Pancreas (tissue), 10 donors: ENCODE data around the gene NEK6. TPM values are rescaled to one million over a fixed set of nuclear protein-coding genes. Genes with fewer than 3 reads are reported as not detected.

Experiments
- ATAC-seq, 4 donors: fragments of 200-7000 bp; cut with Tn5 transposase; one replicate each; pipeline versions ENCODE4 v1.8.0 to v1.9.1; 2020; ENCODE audit warnings: mild to moderate bottlenecking in 4 of 4, moderate library complexity in 4 of 4
- DNase-seq, 6 donors: peaks; one replicate each; pipeline ENCODE4 v3.0.0-alpha.2; 2020
- FAIRE-seq: peaks from 2 replicates; lab custom pipeline; 2012; peaks lifted over from hg19 to GRCh38; lab: Jason Lieb, UNC
- H3K27ac ChIP-seq, 4 donors: fragments of 200-600 bp; sonication (generic); 1 replicate in 3 of 4; 2 replicates in 1 of 4; pipeline versions ENCODE4 v1.5.0 to v1.8.0; 2020
- H3K27me3 ChIP-seq, 4 donors: fragments of 200-600 bp; one replicate each; pipeline ENCODE4 v1.8.0; 2021
- H3K36me3 ChIP-seq, 3 donors: fragments of 200-600 bp; sonication (generic) in 1 of 3; one replicate each; pipeline versions ENCODE4 v1.5.0 to v1.8.0; 2020 to 2021
- H3K4me1 ChIP-seq, 3 donors: fragments of 200-600 bp; one replicate each; pipeline ENCODE4 v1.8.0; 2021
- H3K4me3 ChIP-seq, 4 donors: fragments of 200-600 bp; sonication (generic) in 2 of 4; one replicate each; pipeline versions ENCODE4 v1.5.0 to v1.8.0; 2020 to 2021
- H3K9me3 ChIP-seq, 4 donors: fragments of 200-600 bp; one replicate each; pipeline ENCODE4 v1.8.0; 2021
- CTCF ChIP-seq, 4 donors: fragments of 200-600 bp; sonication (generic) in 3 of 4; IDR thresholded peaks; one replicate each; pipeline versions ENCODE4 v1.5.0 to v1.8.0; 2021; ENCODE audit warnings: antibody characterized with exemption in 4 of 4
- WGBS, 2 donors: extraction: QIAGEN DNeasy Blood & Tissue Kit; methylation state at CpG; one replicate each; pipeline ENCODE4 v1.1.7; 2013; 5-methylcytosine and 5-hydroxymethylcytosine counted together
- intact Hi-C, 3 donors: fragments of 100-400 bp; cut with DNase I; formaldehyde crosslinking; loops; one replicate each; pipeline versions ENCODE4 v1.11.1 to v1.14.2; 2022
- polyA plus RNA-seq, 2 donors: library from polyadenylated mRNA; stranded (reverse); fragments of 200-250 nt; gene quantifications; one replicate each; pipeline ENCODE4 v1.2.3, GENCODE V29; 2013
- total RNA-seq, 6 donors: library from RNA; stranded (reverse); fragmentation: NEBNext Ultra II Directional in 4 of 6; extraction: Animal tissue kit (Norgen Biotek cat#: 25700) in 4 of 6; gene quantifications; one replicate each; pipeline versions ENCODE4 v1.2.1 to v1.2.4, GENCODE V29; 2021 to 2023
- donor health status: healthy with polysubstance abuse.
- donor health status: DM: no; HTN: no; CAD: no; lungs with moderate emphysema.
- donor health status: DM: no; HTN: no; CAD: no.
- donor health status: control.
- donor health status: control.
- donor health status: Bipolar disorder and iron deficiency.
- donor health status: DM: yes; HTN: yes; CAD: no.
- donor health status: DM: no; HTN: no; CAD: no.
- donor health status: DM: no; HTN: no; CAD: no.
- donor health status: DM: yes; HTN: yes; CAD: no.

NEK6 gene
- total and polyA plus RNA-seq, 8 donors, result 7.8 to 67.0 (median 29.7) TPM

- no peak for FAIRE-seq
- intact Hi-C loops, result no loop called here
These were observed 2.5 kb upstream of the NEK6 start for GRCh38 chr9:124255222-124255621.

GRCh38 chr9:124256517-124257069 is 1.2 kb upstream of the NEK6 start:
- no peak overlapping the region for H3K27ac ChIP-seq
- ATAC-seq (no peak), DNase-seq (peak in 1 of 6 donors; percentile 26), FAIRE-seq (no peak)
- peaks cover 15 to 18% (median 17%) of the 10 kb centered on the region in 3 donors for H3K4me1 ChIP-seq
- no peaks in the 10 kb centered on the region for H3K27me3 ChIP-seq
- no peak for TF ChIP-seq CTCF (IDR thresholded peaks at IDR 0.05)
- no peaks in the 10 kb centered on the region for H3K36me3 ChIP-seq
- intact Hi-C loops, result no loop called here
- 88% methylated on average over 11 of the region's 11 CpGs for WGBS, 2 donors
- H3K9me3 ChIP-seq, result no peaks in the 10 kb centered on the region
- no peak overlapping the region for H3K4me3 ChIP-seq

More at GRCh38 chr9:124255222-124255621, 2.5 kb upstream of the NEK6 start:
- TF ChIP-seq CTCF (IDR thresholded peaks at IDR 0.05), result no peak
- DNase-seq (peak in 1 of 6 donors; percentile 6), ATAC-seq (no peak)
- Histone ChIP-seq H3K36me3 (no peaks in the 10 kb centered on the region), H3K27me3 (no peaks in the 10 kb centered on the region), H3K27ac (no peak overlapping the region), H3K4me1 (peaks cover 5 to 6% (median 6%) of the 10 kb centered on the region in 3 donors), H3K9me3 (no peaks in the 10 kb centered on the region), H3K4me3 (no peak overlapping the region)
- 76 to 82% methylated on average over 3 of the region's 3 CpGs for WGBS, 2 donors

- peak overlapping the region in 2 of 4 donors; percentile 53 to 55 for H3K27ac ChIP-seq
- intact Hi-C loops, result no loop called here
- ATAC-seq (no peak), FAIRE-seq (no peak), DNase-seq (peak in 1 of 6 donors; percentile 71)
- 43 to 47% methylated on average over 26 to 31 of the region's 31 CpGs for WGBS, 2 donors
- no peak for TF ChIP-seq CTCF (IDR thresholded peaks at IDR 0.05)
- peaks cover 15 to 24% (median 24%) of the 10 kb centered on the region in 3 donors for H3K4me1 ChIP-seq
- H3K4me3 ChIP-seq, result peak overlapping the region in 3 of 4 donors; percentile 18 to 85 (median 42)
- no peaks in the 10 kb centered on the region for H3K9me3 ChIP-seq
- H3K36me3 ChIP-seq, result no peaks in the 10 kb centered on the region
- no peaks in the 10 kb centered on the region for H3K27me3 ChIP-seq
These were observed 492 bp upstream of the NEK6 start for GRCh38 chr9:124257070-124257843.

GRCh38 chr9:124258607-124259157 is 933 bp downstream of the NEK6 start:
- FAIRE-seq (no peak), DNase-seq (peak in 4 of 6 donors; percentile 27 to 79 (median 60)), ATAC-seq (peak; percentile 39 to 59 (median 50))
- H3K9me3 ChIP-seq, result no peaks in the 10 kb centered on the region
- TF ChIP-seq CTCF (IDR thresholded peaks at IDR 0.05), result no peak
- WGBS, 2 donors, result 5 to 14% methylated on average over 17 of the region's 17 CpGs
- no peaks in the 10 kb centered on the region for H3K27me3 ChIP-seq
- intact Hi-C loops, result no loop called here
- peak overlapping the region; percentile 68 to 85 (median 72) for H3K4me3 ChIP-seq
- H3K27ac ChIP-seq, result peak overlapping the region; percentile 84 to 97 (median 88)
- H3K4me1 ChIP-seq, result peaks cover 19 to 36% (median 36%) of the 10 kb centered on the region in 3 donors
- no peaks in the 10 kb centered on the region for H3K36me3 ChIP-seq
